ENCODE measurements around the gene EARS2.

EARS2 gene

GRCh38 chr16:23527961-23528643 is 29.0 kb downstream of the EARS2 start:
- no peak for TF ChIP-seq EGR1 (IDR thresholded peaks at IDR 0.05)
- no peak for TF ChIP-seq TEAD4 (IDR thresholded peaks at IDR 0.05)
- TF ChIP-seq ZBTB7A (IDR thresholded peaks at IDR 0.05; ENCODE audit: low read depth), result no peak
- TF ChIP-seq NFIC (IDR thresholded peaks at IDR 0.05), result no peak
- no peak for TF ChIP-seq TCF12 (IDR thresholded peaks at IDR 0.05; ENCODE audit: low read depth)
- no peak for TF ChIP-seq EP300 (IDR thresholded peaks at IDR 0.05; ENCODE audit: borderline replicate concordance)
- no peak for TF ChIP-seq CEBPB (IDR thresholded peaks at IDR 0.05)
- TF ChIP-seq FOXM1 (IDR thresholded peaks at IDR 0.05; ENCODE audit: borderline replicate concordance, low read depth), result no peak
- TF ChIP-seq MAX (IDR thresholded peaks at IDR 0.05), result no peak

- TF ChIP-seq CREB1 (IDR thresholded peaks at IDR 0.05; ENCODE audit: low read depth), result no peak
Observed at GRCh38 chr16:23524886-23525285, 32.3 kb downstream of the EARS2 start.

- TF ChIP-seq TCF12 (IDR thresholded peaks at IDR 0.05; ENCODE audit: low read depth) (no peak), NFIC (IDR thresholded peaks at IDR 0.05) (no peak), CEBPB (IDR thresholded peaks at IDR 0.05) (no peak), TAF1 (IDR thresholded peaks at IDR 0.05; ENCODE audit: low read depth) (no peak), ZBTB7A (IDR thresholded peaks at IDR 0.05; ENCODE audit: low read depth) (no peak), RAD21 (IDR thresholded peaks at IDR 0.05; ENCODE audit: low read depth) (no peak), REST (IDR thresholded peaks at IDR 0.05; ENCODE audit: low read depth) (no peak), YY1 (IDR thresholded peaks at IDR 0.05; ENCODE audit: low read depth) (no peak), EP300 (IDR thresholded peaks at IDR 0.05; ENCODE audit: borderline replicate concordance) (no peak), CREB1 (IDR thresholded peaks at IDR 0.05; ENCODE audit: low read depth) (no peak), USF1 (IDR thresholded peaks at IDR 0.05) (no peak)
Observed at GRCh38 chr16:23523876-23524385, 33.2 kb downstream of the EARS2 start.

GRCh38 chr16:23523321-23523720 is 33.8 kb downstream of the EARS2 start:
- TF ChIP-seq CEBPB (IDR thresholded peaks at IDR 0.05), result no peak
- TF ChIP-seq TAF1 (IDR thresholded peaks at IDR 0.05; ENCODE audit: low read depth), result no peak
- TF ChIP-seq ZBTB7A (IDR thresholded peaks at IDR 0.05; ENCODE audit: low read depth), result no peak
- no peak for TF ChIP-seq TCF12 (IDR thresholded peaks at IDR 0.05; ENCODE audit: low read depth)
- no peak for TF ChIP-seq CREB1 (IDR thresholded peaks at IDR 0.05; ENCODE audit: low read depth)
- no peak for TF ChIP-seq RAD21 (IDR thresholded peaks at IDR 0.05; ENCODE audit: low read depth)
- no peak for TF ChIP-seq YY1 (IDR thresholded peaks at IDR 0.05; ENCODE audit: low read depth)
- no peak for TF ChIP-seq FOXM1 (IDR thresholded peaks at IDR 0.05; ENCODE audit: borderline replicate concordance, low read depth)
- TF ChIP-seq REST (IDR thresholded peaks at IDR 0.05; ENCODE audit: low read depth), result no peak
- TF ChIP-seq MAX (IDR thresholded peaks at IDR 0.05), result no peak
- TF ChIP-seq TEAD4 (IDR thresholded peaks at IDR 0.05), result no peak
- no peak for TF ChIP-seq EGR1 (IDR thresholded peaks at IDR 0.05)
- no peak for TF ChIP-seq USF1 (IDR thresholded peaks at IDR 0.05)
- no peak for TF ChIP-seq EP300 (IDR thresholded peaks at IDR 0.05; ENCODE audit: borderline replicate concordance)
- TF ChIP-seq NFIC (IDR thresholded peaks at IDR 0.05), result no peak

GRCh38 chr16:23521965-23522364 is 35.2 kb downstream of the EARS2 start:
- no peak for TF ChIP-seq USF1 (IDR thresholded peaks at IDR 0.05)
- TF ChIP-seq EP300 (IDR thresholded peaks at IDR 0.05; ENCODE audit: borderline replicate concordance), result no peak
- TF ChIP-seq RAD21 (IDR thresholded peaks at IDR 0.05; ENCODE audit: low read depth), result no peak
- no peak for TF ChIP-seq EGR1 (IDR thresholded peaks at IDR 0.05)
- no peak for TF ChIP-seq TEAD4 (IDR thresholded peaks at IDR 0.05)
- TF ChIP-seq TAF1 (IDR thresholded peaks at IDR 0.05; ENCODE audit: low read depth), result no peak
- no peak for TF ChIP-seq FOXM1 (IDR thresholded peaks at IDR 0.05; ENCODE audit: borderline replicate concordance, low read depth)
- no peak for TF ChIP-seq MAX (IDR thresholded peaks at IDR 0.05)
- TF ChIP-seq REST (IDR thresholded peaks at IDR 0.05; ENCODE audit: low read depth), result no peak
- TF ChIP-seq CREB1 (IDR thresholded peaks at IDR 0.05; ENCODE audit: low read depth), result no peak
- no peak for TF ChIP-seq YY1 (IDR thresholded peaks at IDR 0.05; ENCODE audit: low read depth)
- no peak for TF ChIP-seq CEBPB (IDR thresholded peaks at IDR 0.05)
- no peak for TF ChIP-seq TCF12 (IDR thresholded peaks at IDR 0.05; ENCODE audit: low read depth)
- no peak for TF ChIP-seq ZBTB7A (IDR thresholded peaks at IDR 0.05; ENCODE audit: low read depth)
- no peak for TF ChIP-seq NFIC (IDR thresholded peaks at IDR 0.05)

All from Ishikawa (cell line).